Epithelial cell of prostate (primary cell): ENCODE data around the gene CFI.
"Not testable (repeated sequence)": the region's sequence is repeated elsewhere in the genome, so short reads cannot be mapped to it uniquely, and the experiment has no call there.

Experiments used
- DNase-seq: peaks from one replicate; pipeline ENCODE4 v3.0.0-alpha.2; 2011; ENCODE audit warnings: low read depth, low spot score
- H3K27ac ChIP-seq: fragments of 450-650 bp; 2 replicates; pipeline ENCODE4 v1.5.1; 2017; ENCODE audit warnings: mild to moderate bottlenecking

Gene CFI

GRCh38 chr4:109801099-109801789 is 555 bp downstream of the CFI start:
- DNase-seq = no peak

DNA sequence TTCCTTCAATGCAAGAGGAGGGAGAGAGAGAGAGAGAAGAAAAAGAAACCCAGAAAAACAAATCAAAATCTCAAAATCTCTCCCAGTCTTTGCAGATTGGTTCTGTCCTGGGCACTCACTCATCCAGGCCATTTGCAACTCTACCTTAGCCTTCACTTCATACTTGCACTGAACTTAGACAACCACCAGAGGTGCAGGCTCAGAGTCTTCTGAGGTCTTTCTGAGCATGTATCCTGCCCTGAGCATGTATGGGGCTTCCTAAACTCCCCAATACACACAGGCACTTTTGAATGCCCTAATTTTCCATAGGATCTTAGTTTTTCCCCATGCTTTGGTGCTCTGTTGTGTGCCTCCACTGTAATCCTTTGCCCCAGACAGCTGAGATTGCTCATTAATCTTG is 2.9 kb downstream of the CFI start:
- no peak for DNase-seq
- no peak overlapping the region for H3K27ac ChIP-seq

More at GRCh38 chr4:109801099-109801789, 555 bp downstream of the CFI start:
- H3K27ac ChIP-seq = no peak overlapping the region

DNA sequence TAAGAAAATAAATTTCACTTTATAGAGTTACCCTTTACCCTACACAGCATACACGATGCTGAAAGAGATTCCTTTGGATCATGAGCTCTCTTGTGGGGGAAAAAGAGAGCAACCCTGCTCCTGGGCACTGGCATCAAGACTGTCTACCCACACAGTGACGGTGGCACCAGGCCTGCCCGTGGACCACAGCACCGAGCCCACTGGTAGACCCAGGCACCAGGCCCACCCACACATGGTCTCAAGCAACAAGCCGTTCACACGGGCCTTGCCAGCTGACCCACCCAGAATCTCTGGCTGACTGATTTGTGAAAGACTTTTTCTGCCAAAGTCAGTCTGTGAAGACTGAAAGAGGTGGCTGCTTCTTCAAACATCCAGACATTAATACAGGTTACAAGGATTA is 6.7 kb downstream of the CFI start:
- no peak overlapping the region for H3K27ac ChIP-seq
- no peak for DNase-seq

- no peak for DNase-seq
- H3K27ac ChIP-seq = no peak overlapping the region
Observed at GRCh38 chr4:109787807-109788206, 14.0 kb downstream of the CFI start.

DNA sequence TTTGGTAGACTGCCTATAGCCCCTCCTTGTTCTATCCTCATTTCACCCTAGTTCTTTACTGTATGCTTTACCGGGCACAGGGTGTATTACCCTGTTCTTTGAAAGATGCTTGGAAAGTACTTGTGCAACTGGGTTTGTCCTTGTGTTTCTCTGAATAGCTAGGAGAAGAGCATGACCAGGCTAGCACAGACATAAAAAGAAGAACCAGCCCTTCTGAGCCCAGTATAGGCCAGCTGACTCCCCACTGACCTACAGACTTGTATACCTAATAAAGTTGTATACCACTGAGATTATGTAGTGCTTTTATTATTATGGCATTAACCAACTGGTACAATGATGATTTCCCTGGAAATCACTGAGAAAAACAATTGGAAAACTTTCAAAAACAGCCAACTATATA is 15.0 kb downstream of the CFI start:
- H3K27ac ChIP-seq = no peak overlapping the region
- no peak for DNase-seq

GRCh38 chr4:109782092-109782491 is 19.7 kb downstream of the CFI start:
- DNase-seq, H3K27ac ChIP-seq: not testable (repeated sequence)

DNA sequence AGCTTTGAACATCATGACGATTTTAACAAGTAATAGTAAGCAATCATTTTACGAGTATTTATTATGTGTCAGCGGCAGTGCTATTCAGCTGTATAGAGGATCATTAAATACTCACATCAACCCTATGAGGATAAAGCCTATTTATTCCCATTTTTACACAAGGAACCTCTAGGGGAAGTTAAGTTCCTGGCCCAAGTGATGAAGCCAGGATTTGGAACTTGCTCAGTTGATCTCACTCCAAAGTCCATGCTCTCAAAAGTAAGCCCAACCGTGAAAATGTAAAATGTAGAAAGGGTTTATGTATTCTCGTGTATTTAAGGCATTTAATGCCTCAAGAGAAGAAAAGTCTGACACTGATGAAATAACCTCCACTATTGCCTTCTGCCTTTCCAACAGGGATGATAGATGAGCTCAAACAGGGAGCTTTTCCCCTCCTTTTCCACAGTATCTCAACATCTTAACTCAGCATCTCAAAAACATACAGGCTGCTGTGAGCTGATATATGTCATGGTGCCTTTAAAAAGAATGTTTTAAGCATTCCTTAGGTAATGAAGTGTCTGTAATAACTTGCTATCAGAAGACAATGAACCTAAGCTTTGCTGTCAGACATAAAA is 36.9 kb downstream of the CFI start:
- H3K27ac ChIP-seq = no peak overlapping the region
- no peak for DNase-seq

DNA sequence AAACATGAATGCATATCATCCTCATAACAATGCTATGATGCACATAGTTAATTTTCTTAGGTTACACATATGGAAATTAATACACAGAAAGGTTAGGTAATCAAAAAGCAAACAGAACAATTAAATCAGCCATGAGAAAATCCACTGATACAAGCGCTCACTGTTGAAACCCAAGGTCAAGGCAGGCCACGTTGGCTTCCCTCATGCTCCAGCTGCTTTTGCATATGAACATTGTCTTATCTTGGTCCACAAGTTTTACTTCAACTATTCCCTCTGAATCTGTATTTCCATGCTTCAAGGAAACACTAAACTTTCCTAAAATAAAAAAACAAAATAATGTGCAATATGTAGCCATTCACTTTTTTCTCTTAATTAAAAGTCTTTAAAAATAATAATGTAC is 37.4 kb downstream of the CFI start:
- no peak for DNase-seq
- no peak overlapping the region for H3K27ac ChIP-seq

- H3K27ac ChIP-seq = no peak overlapping the region
- no peak for DNase-seq
Observed at GRCh38 chr4:109760682-109761081, 41.1 kb downstream of the CFI start.

GRCh38 chr4:109755656-109756055 is 46.1 kb downstream of the CFI start:
- H3K27ac ChIP-seq = no peak overlapping the region
- no peak for DNase-seq

GRCh38 chr4:109754093-109754857 is 47.5 kb downstream of the CFI start:
- no peak overlapping the region for H3K27ac ChIP-seq
- DNase-seq = no peak

DNA sequence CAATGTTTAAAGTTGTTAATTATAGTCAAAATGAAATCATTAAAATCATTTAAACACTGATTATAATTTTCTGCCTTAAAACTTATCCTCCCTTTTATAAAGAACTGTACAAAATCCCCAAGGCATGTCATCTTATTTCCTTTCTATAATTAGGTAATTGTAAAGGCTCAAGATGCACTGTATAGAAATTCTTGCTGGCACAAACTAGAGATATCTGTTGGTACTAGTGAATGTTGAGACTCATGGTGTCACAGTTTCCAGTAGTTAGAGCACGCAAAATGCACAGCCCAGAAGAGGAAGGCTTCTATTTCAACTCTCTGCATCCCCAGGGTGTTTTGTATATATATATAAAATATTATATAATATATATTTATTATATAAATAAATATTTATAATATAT is 49.3 kb downstream of the CFI start:
- DNase-seq = no peak
- H3K27ac ChIP-seq = no peak overlapping the region

DNA sequence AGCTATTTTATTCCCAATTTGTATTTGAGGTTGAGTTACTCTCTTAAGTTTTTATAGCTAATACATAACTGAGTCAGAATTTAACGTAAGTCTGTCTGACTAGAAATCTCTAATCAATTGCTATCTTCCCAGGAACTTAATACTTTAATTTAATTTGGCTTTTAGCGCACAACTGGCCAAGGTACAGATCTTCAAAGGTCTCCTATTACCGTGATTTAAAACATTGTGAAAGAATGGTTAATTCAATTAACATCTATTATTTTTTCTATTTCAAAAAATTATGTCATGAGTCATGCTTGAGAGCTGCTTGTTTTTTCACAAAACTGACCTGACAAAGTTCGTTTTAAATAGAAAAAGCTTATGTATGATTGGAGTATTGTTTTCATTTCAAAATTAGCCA is 49.9 kb downstream of the CFI start:
- no peak for DNase-seq
- H3K27ac ChIP-seq = no peak overlapping the region

DNA sequence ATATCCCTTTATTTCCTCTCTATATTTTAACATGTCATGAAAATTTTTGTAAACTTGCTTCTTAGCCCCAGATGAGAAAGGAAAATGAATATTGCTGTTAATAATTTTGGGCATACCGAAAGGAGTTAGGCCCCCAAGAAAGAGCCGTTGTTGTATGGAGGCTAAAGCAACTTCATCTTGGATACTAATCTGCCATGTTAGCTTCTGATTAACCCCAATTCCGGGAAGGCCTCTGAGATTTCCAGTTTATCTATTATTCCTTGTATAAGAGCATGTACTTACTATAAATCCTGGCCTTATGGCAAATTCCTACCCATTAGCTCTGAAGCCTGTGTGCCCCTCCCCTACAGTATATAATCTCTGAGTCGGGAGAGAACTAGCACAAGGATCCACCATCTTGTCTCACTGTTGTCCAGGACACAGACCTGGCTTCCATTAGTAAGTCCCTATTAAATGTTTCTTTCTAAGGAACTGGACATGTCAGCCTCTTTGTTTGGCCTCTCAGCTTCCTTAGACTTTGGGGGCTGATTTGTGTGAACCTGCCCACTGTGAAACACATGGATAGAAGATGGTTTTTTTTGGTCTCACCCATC is 51.1 kb downstream of the CFI start:
- DNase-seq = no peak
- no peak overlapping the region for H3K27ac ChIP-seq

DNA sequence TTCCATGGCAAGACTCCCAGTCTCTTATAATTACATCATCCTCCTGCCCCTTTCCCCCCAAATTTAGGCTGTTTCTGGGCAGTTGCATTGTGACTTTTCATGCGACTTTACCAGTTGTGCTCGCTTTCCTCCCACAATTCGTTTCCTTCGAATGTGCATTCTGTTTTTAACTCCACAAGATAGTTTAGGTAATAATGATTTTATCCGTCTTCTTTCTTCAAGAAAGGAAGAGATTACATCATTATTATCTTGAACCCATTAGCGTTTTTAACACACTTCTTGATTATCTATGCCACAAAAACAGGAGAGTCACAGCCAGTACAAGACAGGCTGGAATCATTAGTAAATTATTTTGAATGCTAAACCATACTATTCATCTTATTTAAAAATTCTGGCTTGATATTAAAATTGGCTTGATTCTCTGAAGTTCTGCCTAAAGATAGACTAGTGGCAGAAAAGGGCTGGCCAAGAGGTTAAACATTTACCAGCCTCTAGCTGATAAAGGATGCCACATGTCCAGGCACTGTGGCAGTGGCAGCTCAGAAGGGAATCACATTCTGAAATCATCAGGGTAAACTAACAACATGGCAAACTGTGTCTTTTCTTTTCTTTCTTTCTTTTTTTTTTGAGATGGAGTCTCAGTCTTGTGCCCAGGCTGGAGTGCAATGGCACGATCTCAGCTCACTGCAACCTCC is 52.3 kb downstream of the CFI start:
- no peak overlapping the region for H3K27ac ChIP-seq
- DNase-seq = no peak

- no peak overlapping the region for H3K27ac ChIP-seq
- DNase-seq = no peak
Observed at GRCh38 chr4:109748114-109748513, 53.7 kb downstream of the CFI start.

DNA sequence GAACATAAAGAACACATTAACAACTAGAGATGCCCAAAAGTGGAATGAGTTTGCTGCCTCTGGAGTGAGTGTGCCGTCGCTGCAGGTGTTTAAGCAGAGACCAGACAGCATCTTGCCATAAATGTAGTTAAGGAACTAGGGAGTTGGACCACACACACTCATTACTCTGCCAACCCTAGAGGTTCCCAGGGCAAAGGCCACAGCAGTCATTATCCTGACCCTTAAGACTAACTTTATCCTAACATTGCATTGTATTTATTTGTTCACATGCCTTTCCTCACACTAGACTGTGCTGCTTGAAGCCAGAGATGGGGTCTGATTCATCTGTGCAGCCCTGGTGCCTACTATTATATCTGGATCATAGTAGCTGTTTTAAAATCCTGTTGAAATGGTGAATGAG is 55.1 kb downstream of the CFI start:
- DNase-seq = no peak
- no peak overlapping the region for H3K27ac ChIP-seq

DNA sequence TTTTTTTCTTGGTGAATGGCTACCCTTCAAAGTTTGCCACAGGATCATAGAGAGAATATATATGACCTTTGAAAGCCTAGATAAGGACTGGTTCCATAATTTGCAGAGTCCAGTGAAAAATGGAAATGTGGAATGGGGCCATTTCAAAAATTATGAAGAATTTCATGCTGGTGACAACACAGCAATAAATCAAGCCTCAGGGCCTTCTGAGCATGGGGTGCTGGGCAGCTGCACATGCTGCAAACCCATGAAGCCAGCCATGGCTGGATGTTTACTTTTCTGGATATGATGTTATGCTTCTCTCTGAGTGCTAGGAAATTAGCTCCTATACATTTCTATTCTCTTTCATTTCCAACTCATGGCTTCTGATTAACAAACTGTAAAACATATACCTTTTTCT is 56.0 kb downstream of the CFI start:
- DNase-seq = no peak
- H3K27ac ChIP-seq = no peak overlapping the region

DNA sequence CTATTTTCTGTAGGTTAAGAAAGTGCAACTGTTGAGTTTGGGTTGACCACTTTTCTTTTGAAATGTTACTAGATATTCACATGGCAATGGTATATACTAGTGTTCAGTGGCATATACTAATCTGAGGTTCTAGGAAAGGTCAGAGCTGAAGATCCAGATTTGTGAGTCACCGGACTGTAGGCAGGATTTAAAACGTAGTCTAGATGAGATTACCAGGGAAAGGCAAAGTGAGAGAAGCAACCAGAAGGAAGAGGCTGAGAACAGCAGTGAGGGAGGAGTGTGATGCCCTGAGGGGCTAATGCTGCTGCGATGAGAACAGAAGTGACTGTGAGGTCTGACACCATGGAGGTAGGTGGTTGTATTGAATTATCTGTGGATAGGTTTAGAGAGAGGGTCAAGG is 62.3 kb downstream of the CFI start:
- no peak overlapping the region for H3K27ac ChIP-seq
- DNase-seq = no peak

DNA sequence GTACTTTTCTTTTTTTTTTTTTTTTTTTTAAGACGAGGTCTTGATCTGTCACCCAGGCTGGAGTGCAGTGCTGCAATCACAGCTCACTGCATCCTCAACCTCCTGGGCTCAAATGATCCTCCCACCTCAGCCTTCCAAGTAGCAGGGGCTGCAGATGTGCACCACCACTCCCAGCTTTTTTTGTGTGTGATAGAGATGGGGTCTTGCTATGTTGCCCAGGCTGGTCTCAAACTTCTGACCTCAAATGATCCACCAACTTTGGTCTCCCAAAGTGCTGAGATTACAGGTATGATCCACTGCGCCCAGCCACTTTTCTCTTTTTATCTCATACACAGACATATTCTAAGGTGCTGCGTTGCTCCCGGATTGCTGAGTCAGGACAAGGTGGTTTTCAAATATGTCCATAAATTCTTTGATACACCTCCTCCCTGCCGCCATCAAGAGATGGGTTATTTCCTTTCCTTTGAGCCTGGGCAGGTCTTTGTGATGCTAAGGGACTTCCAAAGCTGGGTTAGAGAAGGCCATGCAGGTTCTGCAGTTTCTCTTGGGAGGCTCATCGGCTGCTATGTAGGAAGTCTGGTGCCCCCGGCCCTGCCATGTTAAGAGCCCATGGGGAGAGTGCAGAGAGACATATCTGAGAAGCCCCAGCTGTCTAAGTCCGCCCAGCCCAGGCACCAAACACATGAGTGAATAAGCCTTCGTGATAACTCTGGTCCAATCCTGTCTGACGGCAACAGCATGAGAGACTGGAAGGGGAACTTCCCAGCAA is 63.5 kb downstream of the CFI start:
- no peak overlapping the region for H3K27ac ChIP-seq
- DNase-seq = no peak
